ENCODE results near the gene EIF4E3.

The EIF4E3 gene

DNA sequence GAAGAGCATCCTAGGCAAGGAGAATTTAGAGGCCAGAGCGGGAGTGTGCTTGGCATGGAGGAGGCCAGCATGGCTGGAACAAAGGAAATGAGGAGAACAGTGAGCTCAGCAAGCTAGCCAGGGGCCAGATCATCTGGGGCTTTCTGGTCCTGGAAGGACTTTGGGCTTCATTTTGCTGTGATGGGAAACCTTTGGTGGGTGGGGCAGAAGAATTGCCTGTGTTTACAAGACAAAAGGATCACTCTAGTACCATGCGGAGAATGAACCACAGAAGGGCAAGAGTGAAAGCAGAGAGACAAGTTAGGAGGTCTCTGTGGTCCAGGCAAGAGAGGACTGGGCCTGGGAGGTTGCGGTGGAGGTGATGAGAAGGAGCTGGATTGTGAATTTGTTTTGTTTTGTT, 80.1 kb downstream of the EIF4E3 start:
- no peak for DNase-seq

- DNase-seq: no peak
Measured at GRCh38 chr3:71641674-71642073, 83.5 kb downstream of the EIF4E3 start.

- peak; percentile 24 for DNase-seq
Measured at GRCh38 chr3:71640331-71640983, 84.7 kb downstream of the EIF4E3 start.

GRCh38 chr3:71636482-71636881, 88.7 kb downstream of the EIF4E3 start:
- DNase-seq: no peak

- no peak for DNase-seq
Measured at GRCh38 chr3:71636001-71636400, 89.2 kb downstream of the EIF4E3 start.

DNA sequence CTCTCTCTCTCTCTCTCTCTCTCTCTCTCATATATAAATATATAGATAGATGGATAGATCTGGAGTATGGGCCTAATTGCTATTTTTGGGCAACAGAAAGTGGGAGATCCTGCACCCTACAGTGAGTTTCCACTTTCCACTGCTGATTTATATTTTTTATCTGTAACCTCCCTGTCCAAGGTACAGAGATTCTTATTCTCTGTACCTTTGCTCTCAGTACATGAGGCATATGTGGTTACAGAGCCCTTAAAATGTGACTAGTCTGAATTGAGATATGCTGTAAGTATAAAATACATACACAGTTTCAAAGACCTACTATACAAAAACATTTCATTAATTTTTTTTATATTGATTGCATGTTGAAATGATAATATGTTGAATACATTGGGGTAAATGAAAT, 90.5 kb downstream of the EIF4E3 start:
- no peak for DNase-seq

DNA sequence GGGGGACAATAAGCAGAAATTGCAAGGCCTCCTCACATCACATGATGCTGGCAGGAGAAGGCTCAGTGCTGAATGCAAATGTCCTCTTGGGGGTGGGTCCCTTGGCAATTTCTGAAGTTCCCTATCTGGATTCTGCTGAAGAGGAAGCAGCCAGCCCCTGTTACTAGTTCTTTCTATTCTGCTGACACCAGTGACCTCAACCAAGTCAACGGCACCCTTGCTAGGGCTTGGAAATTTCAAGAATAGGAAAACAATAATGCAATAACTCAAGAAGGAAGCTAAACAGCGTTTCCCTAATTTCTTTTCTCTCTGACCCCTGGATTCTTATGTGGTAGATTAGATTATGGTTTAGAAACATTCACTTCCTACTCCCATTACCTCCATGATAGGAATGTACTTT, 95.5 kb downstream of the EIF4E3 start:
- peak; percentile 53 for DNase-seq

DNA sequence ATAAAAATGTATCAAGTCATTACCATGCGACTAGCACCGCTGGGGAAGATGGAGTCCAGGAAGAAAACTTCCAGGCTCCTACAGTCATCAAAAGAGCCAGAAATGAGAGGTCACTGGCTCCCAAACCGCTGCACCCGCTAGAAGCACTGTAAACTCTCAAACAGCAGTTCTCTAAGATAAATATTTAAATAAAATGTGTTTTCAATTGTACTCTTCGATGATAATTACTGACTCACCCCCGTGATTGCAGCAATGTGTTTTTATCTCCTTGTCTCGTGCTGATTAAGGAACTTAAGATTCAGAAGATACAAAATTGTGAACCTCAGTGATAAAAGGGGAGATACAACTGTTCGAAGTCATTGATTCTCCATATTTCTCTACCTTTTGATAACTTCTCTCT, 95.9 kb downstream of the EIF4E3 start:
- peak; percentile 23 for DNase-seq

- no peak for DNase-seq
Measured at GRCh38 chr3:71628522-71628921, 96.7 kb downstream of the EIF4E3 start.

- no peak for DNase-seq
Measured at GRCh38 chr3:71625676-71626075, 99.5 kb downstream of the EIF4E3 start.
